ENCODE results near the gene DCUN1D2.
A peak's percentile ranks its signal among the peaks of the same experiment; 100 is the strongest.
"Not testable (repeated sequence)": the region's sequence is repeated elsewhere in the genome, so short reads cannot be mapped to it uniquely, and the experiment has no call there.

The DCUN1D2 gene

DNA sequence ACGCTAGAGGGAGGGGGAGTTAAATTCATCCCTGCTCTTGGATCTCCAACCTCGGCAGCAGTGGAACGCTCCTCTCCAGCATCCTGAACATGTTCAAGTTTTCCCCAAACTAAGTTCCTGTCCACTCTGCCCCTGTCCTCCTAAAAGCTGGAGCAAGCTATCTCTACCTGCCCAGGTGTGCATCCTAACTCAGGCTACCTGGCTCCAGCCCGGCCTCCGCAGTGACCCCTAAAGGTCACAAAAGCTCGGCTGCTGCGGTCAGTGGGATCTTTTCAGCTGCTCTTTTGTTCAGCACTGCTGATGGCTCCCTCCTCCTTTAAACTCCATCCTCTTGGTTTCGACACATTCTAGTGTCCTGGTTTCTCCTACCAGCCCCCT, 1.4 kb downstream of the DCUN1D2 start:
- no peak for DNase-seq

DNA sequence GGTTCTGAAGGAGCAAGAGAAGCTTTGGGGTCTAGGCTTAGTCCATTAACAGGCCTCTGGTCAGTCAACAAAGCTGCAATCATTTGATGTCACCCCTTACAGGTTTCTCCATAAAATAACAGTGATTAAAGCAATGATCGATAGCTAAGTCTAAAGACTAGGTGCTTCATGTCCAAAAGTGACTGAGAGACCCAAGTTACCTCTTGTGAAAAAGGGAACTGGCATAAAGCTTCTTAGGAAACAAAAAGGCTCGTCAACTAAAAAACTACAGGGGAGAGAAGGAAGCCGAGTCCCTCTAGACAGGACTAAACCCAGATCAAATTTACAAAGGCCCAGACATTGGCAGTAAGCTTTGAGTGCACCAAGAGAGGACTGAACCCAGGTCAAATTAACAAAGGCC, 2.2 kb downstream of the DCUN1D2 start:
- no peak for DNase-seq

DNA sequence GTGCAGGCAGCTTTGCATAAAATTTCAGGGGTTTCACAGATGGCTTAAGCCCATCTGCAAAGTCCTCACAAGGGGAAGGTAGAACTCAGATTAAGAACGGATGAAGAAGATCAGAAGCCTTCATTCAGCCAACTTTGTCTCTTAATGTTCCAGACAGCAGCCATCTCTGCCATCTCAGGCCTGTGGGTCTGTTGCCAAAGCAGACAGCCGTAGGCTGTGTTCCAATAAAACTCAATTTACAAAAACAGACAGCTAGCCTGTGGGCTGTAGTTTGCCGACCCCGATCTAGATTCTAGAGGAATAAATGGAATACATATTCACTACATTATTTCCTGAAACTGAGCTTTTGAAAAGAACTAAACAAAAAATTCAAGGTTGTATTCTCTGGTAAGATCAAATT, 3.8 kb downstream of the DCUN1D2 start:
- no peak for DNase-seq

DNA sequence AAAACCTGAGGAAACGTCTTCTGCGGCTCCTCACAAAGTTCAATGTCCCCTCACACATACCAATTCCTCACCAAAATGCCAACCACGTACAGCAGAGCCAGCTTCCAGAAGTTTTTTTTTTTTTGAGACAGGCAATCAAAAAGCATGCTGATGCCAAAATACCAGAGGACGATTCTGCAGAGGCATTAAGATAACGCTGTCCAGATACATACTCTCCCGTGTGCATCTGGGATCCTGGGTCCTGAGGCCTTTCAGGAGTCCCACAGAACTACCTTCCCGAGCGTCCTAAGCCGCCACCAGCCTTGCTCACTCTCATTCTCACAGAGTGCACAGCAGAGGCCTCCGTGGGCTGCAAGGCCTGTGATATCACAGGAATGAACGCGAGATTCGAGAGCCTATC, 5.0 kb downstream of the DCUN1D2 start:
- no peak for DNase-seq

DNA sequence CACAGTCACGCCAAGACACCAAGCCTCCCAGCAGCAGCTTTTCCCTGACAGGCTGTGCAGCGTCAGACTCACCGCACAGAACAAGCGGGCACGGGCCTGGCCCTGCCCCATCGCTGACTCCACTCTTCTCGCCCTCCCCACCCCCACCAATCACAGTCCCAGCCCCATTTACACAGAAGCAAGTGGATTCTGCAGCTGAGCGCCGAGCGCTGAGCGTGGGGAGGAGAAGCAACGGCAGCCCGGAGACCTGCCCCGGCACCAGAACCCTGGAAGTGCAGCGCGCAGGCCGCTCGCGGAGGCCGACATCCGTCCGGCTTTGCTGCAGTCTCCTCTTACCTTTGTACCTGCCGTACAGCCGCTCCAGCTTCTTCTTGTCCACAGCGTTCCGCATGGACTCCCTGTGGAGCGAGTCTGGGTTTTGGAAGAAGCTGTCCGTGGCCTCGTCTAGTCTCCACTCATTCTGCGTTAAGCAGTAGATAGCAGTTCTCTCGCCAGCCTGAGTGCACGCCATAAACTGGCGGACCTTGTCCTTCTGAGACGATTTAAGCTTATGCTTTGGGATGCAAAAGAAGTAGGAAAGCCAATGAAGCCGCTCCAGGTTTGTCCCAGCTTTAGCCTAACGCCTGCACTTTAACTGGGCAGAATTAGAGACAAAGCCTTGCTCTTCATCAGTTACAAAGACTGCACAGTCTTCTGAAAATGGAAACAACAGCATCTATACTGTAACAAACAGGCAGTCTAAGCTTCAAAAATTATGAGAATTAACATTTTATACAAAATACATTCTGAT, 6.8 kb downstream of the DCUN1D2 start:
- no peak for DNase-seq

DNA sequence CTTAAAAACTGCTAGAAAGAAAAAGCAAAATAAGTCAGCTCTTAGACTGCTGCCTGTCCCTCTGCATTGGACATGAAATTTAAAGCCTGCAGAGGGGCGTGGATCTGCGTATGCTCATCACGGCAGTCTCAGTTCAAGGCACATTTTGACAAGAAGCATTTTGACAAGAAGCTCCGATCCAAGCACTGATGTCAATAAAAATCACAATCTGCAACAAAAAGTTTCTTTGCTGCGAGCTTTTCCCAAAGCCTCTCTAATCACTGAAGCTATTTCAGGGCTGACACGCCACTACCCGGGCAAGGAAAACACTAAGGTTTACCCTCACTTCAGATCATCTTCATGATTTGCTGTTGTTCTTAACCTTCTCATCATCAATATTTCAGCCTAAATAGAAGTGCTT, 7.4 kb downstream of the DCUN1D2 start:
- no peak for DNase-seq

DNA sequence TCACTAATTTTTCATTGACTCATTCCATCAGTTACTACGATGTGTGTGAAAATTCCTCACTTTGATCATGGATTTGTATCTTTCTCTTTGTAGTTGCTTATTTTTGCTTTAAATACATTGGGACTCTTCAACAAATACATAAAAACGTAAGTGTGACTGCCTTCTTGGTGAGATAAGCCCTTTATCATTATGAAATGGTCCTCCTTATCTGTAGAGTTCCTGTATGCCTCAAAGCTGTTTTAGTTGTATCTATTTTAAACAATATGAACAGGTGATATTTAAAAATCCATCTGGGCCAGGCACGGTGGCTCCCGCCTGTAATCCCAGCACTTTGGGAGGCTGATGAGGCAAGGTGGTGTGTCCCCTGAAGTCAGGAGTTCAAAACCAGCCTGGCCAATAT, 11.3 kb downstream of the DCUN1D2 start:
- no peak for DNase-seq

DNA sequence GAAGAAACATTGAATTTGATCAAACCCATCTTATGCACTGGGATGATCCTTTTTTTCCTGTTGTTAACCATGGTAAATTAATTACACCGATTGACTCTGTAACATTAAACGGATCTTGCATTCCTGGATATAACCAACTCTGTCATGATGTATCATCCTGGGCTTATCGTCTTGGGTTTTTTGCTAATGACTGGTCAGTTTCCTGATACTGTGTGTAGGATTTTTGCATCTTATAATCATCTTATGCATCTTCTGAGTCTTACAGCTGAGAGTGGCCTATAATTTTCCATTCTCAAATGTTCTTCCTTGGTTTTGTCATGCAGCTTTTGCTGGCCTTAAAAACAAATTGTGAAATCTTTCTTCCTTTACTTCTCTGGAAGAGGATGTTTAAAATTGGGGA, 12.8 kb downstream of the DCUN1D2 start:
- no peak for DNase-seq

DNA sequence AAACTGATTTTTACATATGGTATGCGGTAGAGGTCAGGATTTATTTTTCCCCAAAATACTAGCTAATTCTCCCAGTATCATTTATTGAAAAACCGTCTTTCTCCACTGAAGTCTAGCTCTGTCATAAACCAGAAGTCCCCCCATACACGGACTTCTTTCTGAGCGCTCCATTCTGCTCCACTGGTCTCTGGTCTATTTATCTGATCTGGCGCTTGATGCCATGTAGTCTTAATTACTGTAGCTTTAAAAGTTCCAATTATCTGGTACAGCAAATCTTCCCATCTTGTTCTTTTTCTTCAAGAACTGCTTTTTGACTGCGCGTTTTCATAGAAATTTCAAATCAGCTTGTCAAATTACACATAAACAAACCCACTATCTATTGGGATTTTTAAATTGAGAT, 13.7 kb downstream of the DCUN1D2 start:
- no peak for DNase-seq

DNA sequence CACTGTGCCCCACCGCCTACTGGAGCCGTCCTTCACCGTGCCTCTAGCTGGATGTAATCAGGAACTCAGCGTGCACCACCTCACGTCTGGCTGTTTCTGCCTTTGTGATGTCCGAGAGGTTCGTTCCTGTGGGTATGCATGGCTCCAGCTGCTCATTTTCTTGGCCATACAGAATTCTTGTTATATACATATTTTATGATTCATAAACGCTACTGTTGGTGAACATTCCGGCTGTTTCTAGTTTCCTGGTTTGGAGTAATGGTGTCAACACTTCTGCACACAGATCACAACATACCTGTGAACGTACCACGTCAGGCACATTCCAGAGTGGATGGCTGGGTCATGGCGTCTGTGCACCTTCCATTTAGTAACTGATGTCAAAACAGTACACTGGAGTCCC, 14.6 kb downstream of the DCUN1D2 start:
- no peak for DNase-seq

DNA sequence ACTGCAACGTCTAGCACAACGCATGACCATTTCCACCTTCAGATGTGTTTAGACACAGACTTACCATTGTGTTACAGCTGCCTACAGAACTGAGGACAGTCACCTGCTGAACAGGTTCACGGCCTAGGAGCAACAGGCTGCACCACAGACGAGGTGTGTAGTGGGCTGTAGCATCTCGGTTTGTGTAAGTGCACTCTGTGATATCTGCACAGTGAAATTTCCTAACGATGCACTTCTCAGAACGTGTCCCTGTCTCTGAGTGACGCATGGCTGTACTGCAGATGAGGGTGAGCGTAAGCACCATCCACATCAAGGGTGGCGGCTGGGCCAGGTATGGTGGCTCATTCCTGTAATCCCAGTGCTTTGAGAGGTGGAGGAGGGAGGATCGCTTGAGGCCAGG, 15.2 kb downstream of the DCUN1D2 start:
- no peak for DNase-seq

DNA sequence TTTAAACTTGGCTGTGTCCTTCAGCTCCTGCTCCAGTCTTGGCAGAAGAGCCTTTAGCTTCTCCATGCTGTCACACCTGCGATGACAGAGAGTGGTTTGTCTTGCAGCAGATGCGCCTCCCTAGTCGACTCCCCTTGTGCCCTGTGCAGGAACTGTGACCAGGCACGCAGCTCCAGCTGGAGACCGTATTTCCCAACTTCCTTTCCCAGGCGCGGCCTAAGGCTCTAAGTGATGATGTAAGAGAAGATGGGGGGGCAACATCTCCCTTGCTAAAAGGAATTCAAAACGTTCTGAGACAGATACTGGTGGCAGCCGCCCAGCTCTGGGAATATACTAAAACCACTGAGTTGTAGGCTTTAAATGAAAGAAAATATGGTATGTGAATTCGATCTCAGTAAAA, 16.3 kb downstream of the DCUN1D2 start:
- no peak for DNase-seq

DNA sequence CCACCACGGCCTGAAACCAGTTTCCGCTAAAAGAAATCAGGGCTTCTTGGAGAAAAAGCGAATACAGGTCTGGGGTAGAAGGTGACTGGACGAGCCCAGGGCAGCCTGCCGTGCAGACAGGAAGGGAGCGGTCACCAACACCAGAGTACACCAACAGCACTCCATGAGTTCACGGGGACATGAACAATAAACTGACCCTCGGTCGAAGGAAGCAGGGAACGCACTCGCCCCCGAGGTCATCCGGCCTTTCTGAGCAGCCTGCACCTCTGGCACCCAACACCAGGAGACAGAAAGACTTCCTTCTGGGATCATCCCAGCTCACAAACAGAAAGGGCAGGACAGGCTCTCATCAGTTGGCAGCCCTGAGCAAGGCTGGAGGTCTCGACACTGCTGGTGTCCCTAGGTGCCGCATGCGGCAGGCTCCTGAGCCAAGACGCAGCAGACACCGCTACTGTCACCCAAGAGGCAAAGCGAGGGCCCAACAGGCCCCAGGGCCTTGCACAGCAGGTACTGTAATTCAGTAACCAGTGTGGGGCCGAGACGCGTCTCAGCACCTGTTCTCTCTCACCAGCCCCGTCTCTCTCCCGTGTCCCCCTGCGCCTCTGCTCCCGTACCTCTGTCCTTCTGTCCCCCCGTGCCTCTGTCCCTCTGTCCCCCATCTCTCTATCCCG, 18.0 kb downstream of the DCUN1D2 start:
- DNase-seq = no peak

DNA sequence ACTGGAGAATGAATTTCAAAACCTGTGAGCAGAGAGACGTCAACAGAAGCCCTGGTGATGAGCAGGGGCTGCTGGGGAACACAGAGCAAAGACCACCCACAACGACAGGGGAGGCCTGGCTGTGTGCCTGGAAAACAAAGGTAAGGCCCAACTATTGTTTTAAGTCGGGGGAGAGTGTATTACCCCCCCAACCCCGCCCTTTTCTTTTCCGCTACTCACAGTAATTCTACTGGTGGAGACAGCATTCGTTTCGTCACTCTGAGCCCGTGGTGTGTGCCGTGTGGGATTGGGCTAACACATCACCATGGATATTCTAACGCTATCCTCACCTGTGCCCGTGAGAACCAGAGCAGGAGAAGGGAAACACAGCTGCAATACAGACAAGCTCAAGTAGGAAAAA, 18.7 kb downstream of the DCUN1D2 start:
- DNase-seq = no peak

DNA sequence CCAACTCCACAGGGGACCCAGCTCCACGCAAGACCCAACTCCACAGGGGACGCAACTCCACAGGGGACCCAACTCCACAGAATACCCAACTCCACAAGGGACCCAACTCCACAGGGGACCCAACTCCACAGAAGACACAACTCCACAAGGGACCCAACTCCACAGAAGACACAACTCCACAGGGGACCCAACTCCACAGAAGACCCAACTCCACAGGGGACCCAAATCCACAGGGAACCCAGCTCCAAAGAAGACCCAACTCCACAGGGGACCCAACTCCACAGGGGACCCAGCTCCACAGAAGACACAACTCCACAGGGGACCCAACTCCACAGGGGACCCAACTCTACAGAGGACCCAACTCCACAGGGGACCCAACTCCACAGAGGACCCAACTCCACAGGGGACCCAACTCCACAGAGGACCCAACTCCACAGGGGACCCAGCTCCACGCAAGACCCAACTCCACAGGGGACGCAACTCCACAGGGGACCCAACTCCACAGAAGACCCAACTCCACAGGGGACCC, 19.8 kb downstream of the DCUN1D2 start:
- DNase-seq = not testable (repeated sequence)

DNA sequence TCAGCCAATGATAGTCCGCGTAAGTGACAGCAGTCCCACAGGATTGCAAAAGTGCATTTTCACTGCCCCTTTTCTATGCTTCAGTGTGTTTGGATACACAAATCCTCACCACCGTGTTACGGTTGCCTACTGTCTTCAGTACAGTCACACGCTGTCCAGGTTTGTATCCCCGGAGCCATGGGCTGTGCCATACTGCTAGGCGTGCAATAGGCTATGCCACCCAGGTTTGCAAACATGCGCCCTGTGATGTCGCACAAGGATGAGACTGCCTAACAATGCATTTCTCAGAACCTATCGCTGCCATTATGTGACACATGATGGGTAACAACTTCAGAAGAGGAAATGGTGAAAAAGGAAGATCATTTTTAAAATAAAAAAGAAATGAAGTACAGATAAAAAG, 20.4 kb downstream of the DCUN1D2 start:
- no peak for DNase-seq

DNA sequence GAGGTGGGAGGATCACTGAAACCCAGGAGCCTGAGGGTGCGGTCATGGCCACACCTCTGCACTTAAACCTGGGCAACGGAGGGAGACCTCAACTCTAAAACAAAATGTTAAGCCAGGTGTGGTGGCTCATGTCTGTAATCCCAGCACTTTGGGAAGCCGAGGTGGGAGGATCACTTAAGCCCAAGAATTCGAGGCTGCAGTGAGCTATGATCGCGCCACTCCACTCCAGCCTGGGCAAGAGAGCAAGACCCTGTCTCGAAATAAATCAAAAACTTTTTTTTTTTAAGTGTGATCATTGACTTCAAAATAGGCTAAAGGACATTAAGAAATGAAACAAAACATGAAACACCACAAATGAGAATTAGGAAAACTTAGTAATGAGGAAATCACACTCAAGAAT, 20.9 kb downstream of the DCUN1D2 start:
- DNase-seq = no peak

DNA sequence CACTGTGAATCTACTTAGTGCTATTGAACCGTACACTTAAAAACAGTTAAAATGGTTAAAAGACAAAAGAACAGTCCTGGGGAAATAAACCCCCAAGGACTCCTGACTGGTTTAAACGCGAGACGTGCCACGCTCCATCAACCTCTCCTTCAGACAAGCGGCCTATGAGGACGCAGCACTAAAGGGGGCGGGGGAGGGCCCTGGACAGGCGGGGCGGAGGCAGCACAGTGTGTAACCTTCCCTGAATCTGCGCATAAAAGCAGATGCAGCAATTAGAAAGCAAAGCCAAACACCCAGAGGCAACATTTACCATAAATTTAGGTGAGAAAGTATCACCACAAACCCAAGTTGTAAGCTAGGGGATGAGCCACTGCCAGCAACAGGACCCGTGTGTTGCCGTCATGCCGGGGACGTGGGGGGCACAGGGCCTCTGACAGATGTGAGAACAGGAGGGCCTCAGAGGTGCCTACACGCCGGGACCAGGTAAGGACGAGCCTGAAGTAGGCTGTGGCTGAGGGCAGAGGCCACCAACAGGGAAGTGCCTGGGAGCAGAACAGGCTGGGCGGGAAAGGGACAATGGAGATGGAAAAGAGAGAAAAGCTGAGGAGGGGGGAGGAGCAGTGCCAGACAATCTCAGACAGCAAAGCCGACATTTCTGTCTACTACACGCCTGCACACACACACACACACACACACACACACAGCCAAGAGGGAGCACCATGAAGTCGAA, 21.9 kb downstream of the DCUN1D2 start:
- DNase-seq = peak; percentile 21

DNA sequence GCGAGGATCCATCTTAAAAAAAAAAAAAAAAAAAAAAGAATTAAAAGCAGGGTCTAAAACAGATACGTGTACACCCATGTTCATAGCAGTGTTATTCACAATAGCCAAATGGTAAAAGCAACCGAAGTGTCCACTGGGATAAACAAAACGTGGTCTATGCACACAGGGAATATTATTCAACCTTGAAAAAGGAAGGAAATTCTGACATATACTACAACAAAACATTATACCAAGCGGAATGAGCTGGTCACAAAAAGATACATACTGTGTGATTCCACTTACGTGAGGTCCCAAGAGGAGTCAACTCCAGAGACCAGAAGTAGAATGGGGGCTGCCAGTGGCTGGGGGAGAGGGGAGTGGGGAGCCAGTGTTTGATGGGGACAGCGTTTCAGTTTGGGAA, 22.5 kb downstream of the DCUN1D2 start:
- DNase-seq = no peak

DNA sequence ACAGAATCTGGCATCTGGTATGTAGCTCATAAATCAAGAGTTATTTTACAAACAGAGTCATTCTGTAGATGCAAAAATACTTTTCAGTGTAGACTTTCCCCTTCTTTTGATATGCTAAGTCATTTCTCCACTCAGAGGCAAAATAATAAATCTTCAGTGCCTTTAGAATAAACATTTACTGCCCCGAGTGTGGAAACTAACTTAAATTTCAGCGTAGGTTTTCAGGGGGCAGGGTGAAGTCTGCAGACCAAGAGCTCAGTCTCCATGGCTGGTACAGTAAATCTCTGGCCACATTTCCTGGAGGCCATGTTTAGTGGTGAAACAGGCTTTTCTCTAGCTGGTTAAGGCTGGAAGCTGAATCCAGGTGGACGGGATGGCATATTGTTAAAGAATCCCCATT, 24.1 kb downstream of the DCUN1D2 start:
- no peak for DNase-seq

DNA sequence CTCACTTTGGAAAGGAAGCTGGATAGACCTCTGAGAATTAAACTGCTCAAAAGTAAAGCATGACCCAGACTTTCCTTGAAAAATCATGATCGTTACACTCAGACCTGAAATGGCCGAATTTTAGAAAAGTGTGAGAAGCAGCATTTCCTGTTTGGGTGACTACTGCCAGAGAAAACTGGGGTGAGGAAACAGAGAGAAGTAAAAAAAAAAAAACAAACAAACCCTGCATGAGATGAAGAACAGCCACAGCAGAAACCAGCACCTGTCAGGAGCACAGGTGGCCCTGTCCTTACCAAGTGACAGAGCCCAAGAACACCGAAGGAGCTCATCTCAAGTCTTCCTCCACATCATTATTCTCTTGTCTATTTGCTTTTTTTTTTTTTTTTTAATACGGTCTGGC, 25.2 kb downstream of the DCUN1D2 start:
- DNase-seq = no peak

DNA sequence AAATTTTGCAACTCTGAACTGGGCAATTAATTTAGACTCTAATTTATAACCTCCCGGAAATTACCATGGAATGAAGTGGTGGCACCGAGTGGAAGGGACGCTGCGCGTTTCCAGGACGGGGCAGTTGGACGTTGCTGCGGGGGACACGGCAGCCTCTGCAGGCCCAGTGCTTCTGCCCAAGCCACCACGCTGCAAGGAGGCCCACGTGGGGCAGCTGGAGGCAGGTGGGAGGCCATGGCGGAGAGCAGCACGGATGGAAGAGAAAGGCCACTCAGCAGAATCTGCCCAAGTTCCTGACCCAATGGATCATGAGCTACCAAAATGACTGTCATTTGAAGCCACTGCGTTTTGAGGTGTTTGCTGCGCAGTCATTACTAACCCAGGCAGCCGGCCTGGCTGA, 26.0 kb downstream of the DCUN1D2 start:
- no peak for DNase-seq

DNA sequence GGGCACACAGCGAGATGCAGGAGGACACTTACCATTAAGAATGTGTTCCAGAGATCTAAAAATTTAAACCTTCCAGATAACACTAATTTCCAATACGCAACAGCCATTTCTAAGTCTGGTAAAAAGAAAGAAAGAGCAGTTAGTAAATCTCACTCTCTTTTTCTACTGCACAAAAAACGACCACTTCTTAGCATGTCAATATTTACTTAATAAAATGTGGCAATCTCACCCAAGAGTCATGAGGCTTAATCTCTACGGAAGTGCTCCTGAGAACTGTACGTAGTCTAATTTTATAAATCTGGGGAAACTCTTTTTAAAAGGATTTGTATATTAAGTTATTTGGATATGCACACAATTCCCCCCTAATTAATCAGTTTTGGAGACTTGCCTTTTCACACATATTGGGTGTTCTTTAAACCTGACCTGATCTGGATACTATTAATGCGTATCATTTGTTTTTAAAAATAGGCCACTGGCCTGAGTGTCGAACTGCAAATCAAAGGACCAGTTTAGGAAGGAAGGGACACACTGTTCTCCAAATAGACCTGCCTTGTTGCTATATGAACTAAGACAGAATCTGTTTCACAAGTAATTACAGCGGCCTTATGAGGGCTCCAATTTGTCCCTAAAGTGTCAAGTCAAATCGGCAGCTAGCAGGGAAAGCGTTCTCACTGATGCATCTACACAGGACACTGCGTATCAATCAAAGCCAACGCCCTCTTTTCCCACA, 29.3 kb downstream of the DCUN1D2 start:
- no peak for DNase-seq

Data from NCI-H187 treated with DMSO at 0.1 percent for 48 hours (cell line).